Fibroblast of skin of abdomen (primary cell): ENCODE data around the gene GLRB. TPM values are rescaled to one million over a fixed set of nuclear protein-coding genes. Genes with fewer than 3 reads are reported as not detected.
A peak's percentile ranks its signal among the peaks of the same experiment; 100 is the strongest.
"Not testable (repeated sequence)": the region's sequence is repeated elsewhere in the genome, so short reads cannot be mapped to it uniquely, and the experiment has no call there.

Experiments used
- DNase-seq: peaks from one replicate; pipeline ENCODE4 v3.0.0-alpha.2; 2013
- polyA plus RNA-seq, 2 experiments: library from polyadenylated mRNA; unstranded; fragments of 120-200 nt; gene quantifications; one replicate each; pipeline ENCODE4 v1.2.1, GENCODE V29; 2013; ENCODE audit not compliant: insufficient read length in 2 of 2

Gene GLRB
- polyA plus RNA-seq (2013, experiment 1 of 2; ENCODE audit: insufficient read length) = 5.7 TPM
- 5.6 TPM for polyA plus RNA-seq (2013, experiment 2 of 2; ENCODE audit: insufficient read length)

- peak; percentile 22 for DNase-seq
Measured at GRCh38 chr4:157075811-157076577, at the start of gene GLRB. GLRB (plus strand) TSS chr4:157076150; CDS start chr4:157078025, 1,875 bp downstream.

GRCh38 chr4:157035471-157035870 lies 40.5 kb upstream of the GLRB start:
- no peak for DNase-seq

- no peak for DNase-seq
Measured at GRCh38 chr4:157040405-157040804, 35.5 kb upstream of the GLRB start.

GRCh38 chr4:157043131-157043530 lies 32.8 kb upstream of the GLRB start:
- DNase-seq = peak; percentile 48

- peak; percentile 82 for DNase-seq
Measured at GRCh38 chr4:157045507-157046127, 30.3 kb upstream of the GLRB start.

- peak; percentile 78 for DNase-seq
Measured at GRCh38 chr4:157048248-157048647, 27.7 kb upstream of the GLRB start.

- no peak for DNase-seq
Measured at GRCh38 chr4:157050561-157050960, 25.4 kb upstream of the GLRB start.

- DNase-seq = no peak
Measured at GRCh38 chr4:157052429-157053040, 23.4 kb upstream of the GLRB start.

- no peak for DNase-seq
Measured at GRCh38 chr4:157057218-157057617, 18.7 kb upstream of the GLRB start.

- DNase-seq = not testable (repeated sequence)
Measured at GRCh38 chr4:157058899-157059298, 17.1 kb upstream of the GLRB start.

- peak; percentile 49 for DNase-seq
Measured at GRCh38 chr4:157072002-157072401, 3.9 kb upstream of the GLRB start.

GRCh38 chr4:157075401-157075800 lies 549 bp upstream of the GLRB start:
- no peak for DNase-seq

GRCh38 chr4:157076578-157076947 lies 613 bp downstream of the GLRB start:
- DNase-seq = no peak

- DNase-seq = no peak
Measured at GRCh38 chr4:157079441-157079840, 3.5 kb downstream of the GLRB start.

GRCh38 chr4:157080605-157081004 lies 4.7 kb downstream of the GLRB start:
- no peak for DNase-seq

- DNase-seq = no peak
Measured at GRCh38 chr4:157095716-157096115, 19.8 kb downstream of the GLRB start.

GRCh38 chr4:157096439-157096838 lies 20.5 kb downstream of the GLRB start:
- peak; percentile 42 for DNase-seq

GRCh38 chr4:157099506-157099905 lies 23.6 kb downstream of the GLRB start:
- no peak for DNase-seq

GRCh38 chr4:157104541-157104940 lies 28.6 kb downstream of the GLRB start:
- no peak for DNase-seq

GRCh38 chr4:157114671-157115070 lies 38.7 kb downstream of the GLRB start:
- DNase-seq = no peak

GRCh38 chr4:157115613-157116335 lies 39.8 kb downstream of the GLRB start:
- peak; percentile 84 for DNase-seq

- peak; percentile 83 for DNase-seq
Measured at GRCh38 chr4:157121401-157121800, 45.5 kb downstream of the GLRB start.

GRCh38 chr4:157127571-157127970 lies 51.6 kb downstream of the GLRB start:
- no peak for DNase-seq
